Activated naive CD4-positive, alpha-beta T cell treated with anti-CD3 and anti-CD28 coated beads, Interleukin-2, amount 50 U/mL, for 16 hours (primary cell): ENCODE results near the gene HAUS1.
"Not testable (repeated sequence)": the region's sequence is repeated elsewhere in the genome, so short reads cannot be mapped to it uniquely, and the experiment has no call there.

Experiments used
- DNase-seq: peaks from one replicate; pipeline ENCODE4 v3.0.0-alpha.2; 2020

Gene HAUS1

GRCh38 chr18:46095532-46095931, 8.7 kb upstream of the HAUS1 start:
- no peak for DNase-seq

GRCh38 chr18:46096651-46097300, 7.4 kb upstream of the HAUS1 start:
- DNase-seq = no peak

GRCh38 chr18:46097431-46097800, 6.8 kb upstream of the HAUS1 start:
- DNase-seq = peak; percentile 13

GRCh38 chr18:46097801-46098615, 6.2 kb upstream of the HAUS1 start, which contains the start of gene ATP5F1A:
ATP5F1A (minus strand) TSS chr18:46098296; CDS start chr18:46098231, 65 bp downstream.
- peak; percentile 86 for DNase-seq

- DNase-seq = no peak
These were observed 5.6 kb upstream of the HAUS1 start for GRCh38 chr18:46098616-46098933.

- no peak for DNase-seq
These were observed 4.7 kb upstream of the HAUS1 start for GRCh38 chr18:46099463-46099862.

GRCh38 chr18:46109386-46109785, 5.2 kb downstream of the HAUS1 start:
- no peak for DNase-seq

GRCh38 chr18:46110406-46110805, 6.2 kb downstream of the HAUS1 start:
- no peak for DNase-seq

GRCh38 chr18:46113751-46114150, 9.6 kb downstream of the HAUS1 start:
- DNase-seq = no peak

GRCh38 chr18:46126625-46127024, 22.4 kb downstream of the HAUS1 start:
- not testable (repeated sequence) for DNase-seq

GRCh38 chr18:46130061-46130460, 25.9 kb downstream of the HAUS1 start:
- DNase-seq = no peak

GRCh38 chr18:46130549-46130948, 26.4 kb downstream of the HAUS1 start:
- not testable (repeated sequence) for DNase-seq

- no peak for DNase-seq
These were observed 29.3 kb downstream of the HAUS1 start for GRCh38 chr18:46133534-46133933.

- no peak for DNase-seq
These were observed 30.9 kb downstream of the HAUS1 start for GRCh38 chr18:46134920-46135675.

GRCh38 chr18:46140173-46140572, 36.0 kb downstream of the HAUS1 start:
- no peak for DNase-seq

GRCh38 chr18:46141199-46141598, 37.0 kb downstream of the HAUS1 start:
- DNase-seq = no peak

- DNase-seq = peak; percentile 36
These were observed 44.6 kb downstream of the HAUS1 start for GRCh38 chr18:46148810-46149209.

GRCh38 chr18:46152436-46152807, 48.2 kb downstream of the HAUS1 start:
- no peak for DNase-seq

- no peak for DNase-seq
These were observed 48.8 kb downstream of the HAUS1 start for GRCh38 chr18:46152808-46153617.

GRCh38 chr18:46155641-46156051, 51.5 kb downstream of the HAUS1 start:
- DNase-seq = peak; percentile 33

- DNase-seq = peak; percentile 35
These were observed 52.0 kb downstream of the HAUS1 start for GRCh38 chr18:46156124-46156745.

- no peak for DNase-seq
These were observed 52.7 kb downstream of the HAUS1 start for GRCh38 chr18:46156843-46157242.
